Measurements from ENCODE around the gene LCTL.
"Not testable (repeated sequence)": the region's sequence is repeated elsewhere in the genome, so short reads cannot be mapped to it uniquely, and the experiment has no call there.

The LCTL gene

GRCh38 chr15:66564136-66565041, 1.4 kb downstream of the LCTL start:
- DNase-seq (ENCODE audit: low read depth) = no peak

- DNase-seq (ENCODE audit: low read depth) = no peak
These were observed 2.2 kb downstream of the LCTL start for GRCh38 chr15:66563566-66564110.

GRCh38 chr15:66563126-66563525, 2.7 kb downstream of the LCTL start:
- no peak for DNase-seq (ENCODE audit: low read depth)

- no peak for DNase-seq (ENCODE audit: low read depth)
These were observed 4.8 kb downstream of the LCTL start for GRCh38 chr15:66560856-66561525.

GRCh38 chr15:66558271-66558670, 7.5 kb downstream of the LCTL start:
- DNase-seq (ENCODE audit: low read depth) = no peak

- no peak for DNase-seq (ENCODE audit: low read depth)
These were observed 10.1 kb downstream of the LCTL start for GRCh38 chr15:66555685-66556084.

GRCh38 chr15:66545255-66545654, 20.5 kb downstream of the LCTL start:
- no peak for DNase-seq (ENCODE audit: low read depth)

GRCh38 chr15:66542896-66543295, 22.9 kb downstream of the LCTL start:
- DNase-seq (ENCODE audit: low read depth) = no peak

GRCh38 chr15:66535056-66535455, 30.7 kb downstream of the LCTL start:
- DNase-seq (ENCODE audit: low read depth) = no peak

- no peak for DNase-seq (ENCODE audit: low read depth)
These were observed 41.0 kb downstream of the LCTL start for GRCh38 chr15:66524838-66525237.

- no peak for DNase-seq (ENCODE audit: low read depth)
These were observed 41.9 kb downstream of the LCTL start for GRCh38 chr15:66523926-66524325.

GRCh38 chr15:66515901-66516322, 49.9 kb downstream of the LCTL start:
- DNase-seq (ENCODE audit: low read depth) = no peak

GRCh38 chr15:66514586-66514985, 51.2 kb downstream of the LCTL start:
- DNase-seq (ENCODE audit: low read depth) = no peak

GRCh38 chr15:66508293-66508883, 57.4 kb downstream of the LCTL start:
- no peak for DNase-seq (ENCODE audit: low read depth)

GRCh38 chr15:66505818-66506217, 60.0 kb downstream of the LCTL start:
- no peak for DNase-seq (ENCODE audit: low read depth)

- no peak for DNase-seq (ENCODE audit: low read depth)
These were observed 60.4 kb downstream of the LCTL start for GRCh38 chr15:66505430-66505811.

GRCh38 chr15:66504563-66505429, 61.0 kb downstream of the LCTL start, which contains the start of the genes RPL4 and ZWILCH:
RPL4 (minus strand) TSS chr15:66504855; CDS start chr15:66504790, 65 bp downstream.
ZWILCH (plus strand) TSS chr15:66505326; CDS start chr15:66505339, 13 bp downstream.
- DNase-seq (ENCODE audit: low read depth) = peak; percentile 76

- no peak for DNase-seq (ENCODE audit: low read depth)
These were observed 61.8 kb downstream of the LCTL start for GRCh38 chr15:66503780-66504562.

GRCh38 chr15:66503041-66503648, 62.7 kb downstream of the LCTL start:
- not testable (repeated sequence) for DNase-seq (ENCODE audit: low read depth)

GRCh38 chr15:66502491-66502890, 63.3 kb downstream of the LCTL start:
- no peak for DNase-seq (ENCODE audit: low read depth)
